ENCODE results near the gene ZCCHC18. TPM values are rescaled to one million over a fixed set of nuclear protein-coding genes. Genes with fewer than 3 reads are reported as not detected.

Gene ZCCHC18
- total RNA-seq, 6 experiments from 2014 or later, result 0.12 to 0.27 TPM; not detected in 4

- H3K36me3 ChIP-seq, result no peaks in the 10 kb centered on the region
- TF ChIP-seq POLR2A (IDR thresholded peaks at IDR 0.05) (no peak), CTCF (IDR thresholded peaks at IDR 0.05) (no peak)
- H3K4me1 ChIP-seq, result no peaks in the 10 kb centered on the region
- WGBS (ENCODE audit: insufficient coverage, low coverage, low lambda C conversion rate, missing lambda C conversion rate), result 52% methylated on average over 2 of the region's 2 CpGs
- no peak overlapping the region for H3K27ac ChIP-seq
- DNase-seq (no peak), ATAC-seq (no peak)
- no peaks in the 10 kb centered on the region for H3K9me3 ChIP-seq
- no peaks in the 10 kb centered on the region for H3K27me3 ChIP-seq
- no peak overlapping the region for H3K4me3 ChIP-seq
- intact Hi-C loops (cut with DNase I), result no loop called here
These were observed 14.5 kb downstream of the ZCCHC18 start for GRCh38 chrX:104126856-104127255.

DNA sequence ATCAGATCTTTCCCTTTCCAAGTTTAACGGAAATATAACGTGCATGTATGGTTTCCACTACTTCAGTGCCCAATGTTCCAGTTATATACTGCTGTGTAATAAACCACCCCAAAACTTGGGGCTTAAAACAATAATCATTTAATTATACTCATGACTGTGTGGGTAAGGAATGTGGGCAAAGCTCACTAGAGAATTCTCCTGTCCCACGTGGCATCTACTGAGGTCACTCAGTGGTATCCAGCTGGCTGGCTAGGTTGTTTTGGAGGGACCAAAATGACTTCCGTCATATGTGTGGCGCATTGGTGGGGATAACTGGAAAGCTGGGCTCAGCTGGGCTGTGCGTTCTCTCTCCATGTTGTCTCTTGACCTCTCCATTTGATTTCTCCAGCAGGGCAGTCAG, 18.5 kb downstream of the ZCCHC18 start:
- intact Hi-C loops (cut with DNase I), result no loop called here
- TF ChIP-seq CTCF (IDR thresholded peaks at IDR 0.05) (no peak), POLR2A (IDR thresholded peaks at IDR 0.05) (no peak)
- ATAC-seq (no peak), DNase-seq (no peak)
- H3K36me3 ChIP-seq, result no peaks in the 10 kb centered on the region
- no peaks in the 10 kb centered on the region for H3K27me3 ChIP-seq
- H3K4me3 ChIP-seq, result no peak overlapping the region
- no peaks in the 10 kb centered on the region for H3K4me1 ChIP-seq
- H3K27ac ChIP-seq, result no peak overlapping the region
- H3K9me3 ChIP-seq, result no peaks in the 10 kb centered on the region
- 66% methylated on average over 5 of the region's 6 CpGs for WGBS (ENCODE audit: insufficient coverage, low coverage, low lambda C conversion rate, missing lambda C conversion rate)

DNA sequence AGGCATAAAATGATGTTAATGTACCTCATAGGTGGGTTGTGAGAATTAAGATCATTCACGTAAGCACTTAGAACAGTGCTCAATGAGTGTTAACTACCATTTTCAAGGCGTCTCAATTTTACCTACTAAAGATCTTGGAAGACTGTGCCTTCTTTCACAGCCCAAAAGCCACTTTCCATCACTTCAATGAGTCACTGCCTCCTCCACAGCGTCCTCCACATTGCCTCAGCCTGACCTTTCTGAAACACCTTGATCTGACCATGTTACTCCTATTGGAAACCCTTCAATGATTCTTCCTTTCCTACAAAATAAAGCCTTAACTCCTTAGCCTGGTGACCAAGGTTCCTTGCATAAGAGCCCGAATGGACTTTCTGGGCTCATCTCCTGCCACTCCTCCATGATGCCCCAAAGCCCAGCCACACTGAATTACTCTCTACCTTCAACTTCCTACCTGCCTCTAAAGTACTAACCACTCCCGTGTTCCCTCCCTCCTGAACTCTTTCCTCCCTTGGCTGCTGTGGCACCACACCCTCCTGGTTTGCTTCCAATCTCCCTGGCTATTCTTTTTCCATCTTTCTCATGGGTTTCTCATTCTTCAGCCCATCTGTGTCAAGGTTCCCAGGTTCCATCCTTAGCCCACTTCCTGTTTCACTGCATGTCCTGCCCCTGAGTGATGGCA, 22.4 kb downstream of the ZCCHC18 start:
- ATAC-seq (no peak), DNase-seq (no peak)
- H3K9me3 ChIP-seq, result no peaks in the 10 kb centered on the region
- TF ChIP-seq CTCF (IDR thresholded peaks at IDR 0.05), result no peak
- no peak for TF ChIP-seq POLR2A (IDR thresholded peaks at IDR 0.05)
- no peak overlapping the region for H3K27ac ChIP-seq
- no peaks in the 10 kb centered on the region for H3K4me1 ChIP-seq
- no peaks in the 10 kb centered on the region for H3K36me3 ChIP-seq
- 43% methylated on average over 5 of the region's 5 CpGs for WGBS (ENCODE audit: insufficient coverage, low coverage, low lambda C conversion rate, missing lambda C conversion rate)
- intact Hi-C loops (cut with DNase I), result no loop called here
- no peaks in the 10 kb centered on the region for H3K27me3 ChIP-seq
- no peak overlapping the region for H3K4me3 ChIP-seq

GRCh38 chrX:104135677-104136076, 23.4 kb downstream of the ZCCHC18 start:
- ATAC-seq, result no peak
- intact Hi-C loops (cut with DNase I), result no loop called here
- no peaks in the 10 kb centered on the region for H3K4me1 ChIP-seq
- H3K27ac ChIP-seq, result no peak overlapping the region
- TF ChIP-seq POLR2A (IDR thresholded peaks at IDR 0.05), result no peak
- TF ChIP-seq CTCF (IDR thresholded peaks at IDR 0.05), result no peak
- DNase-seq, result no peak
- no peaks in the 10 kb centered on the region for H3K36me3 ChIP-seq
- H3K4me3 ChIP-seq, result no peak overlapping the region
- 67% methylated on average over 1 of the region's 1 CpG for WGBS (ENCODE audit: insufficient coverage, low coverage, low lambda C conversion rate, missing lambda C conversion rate)
- no peaks in the 10 kb centered on the region for H3K27me3 ChIP-seq
- no peaks in the 10 kb centered on the region for H3K9me3 ChIP-seq
